ENCODE data around the gene SLC7A9.
"Not testable (repeated sequence)": the region's sequence is repeated elsewhere in the genome, so short reads cannot be mapped to it uniquely, and the experiment has no call there.

SLC7A9 gene

GRCh38 chr19:32824191-32824751, 45.3 kb downstream of the SLC7A9 start:
- no peak for DNase-seq

DNA sequence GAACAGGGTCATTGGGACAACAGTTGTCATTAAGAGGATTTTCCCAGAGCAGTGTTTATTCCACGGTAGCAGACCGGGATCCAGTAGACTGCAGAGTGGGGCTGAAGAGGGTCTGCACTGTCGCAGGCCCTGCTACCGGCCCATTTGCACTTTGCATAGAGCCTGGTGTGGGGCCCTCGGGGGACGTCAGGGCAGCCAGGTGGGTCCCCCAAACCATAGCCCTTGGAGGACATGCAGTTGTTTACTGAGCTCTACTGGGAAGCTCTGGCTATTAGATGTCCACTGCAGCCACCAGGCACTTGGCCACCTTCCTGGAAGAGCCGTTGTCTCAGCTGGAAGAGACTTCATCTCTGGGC, 45.8 kb downstream of the SLC7A9 start:
- DNase-seq = no peak

DNA sequence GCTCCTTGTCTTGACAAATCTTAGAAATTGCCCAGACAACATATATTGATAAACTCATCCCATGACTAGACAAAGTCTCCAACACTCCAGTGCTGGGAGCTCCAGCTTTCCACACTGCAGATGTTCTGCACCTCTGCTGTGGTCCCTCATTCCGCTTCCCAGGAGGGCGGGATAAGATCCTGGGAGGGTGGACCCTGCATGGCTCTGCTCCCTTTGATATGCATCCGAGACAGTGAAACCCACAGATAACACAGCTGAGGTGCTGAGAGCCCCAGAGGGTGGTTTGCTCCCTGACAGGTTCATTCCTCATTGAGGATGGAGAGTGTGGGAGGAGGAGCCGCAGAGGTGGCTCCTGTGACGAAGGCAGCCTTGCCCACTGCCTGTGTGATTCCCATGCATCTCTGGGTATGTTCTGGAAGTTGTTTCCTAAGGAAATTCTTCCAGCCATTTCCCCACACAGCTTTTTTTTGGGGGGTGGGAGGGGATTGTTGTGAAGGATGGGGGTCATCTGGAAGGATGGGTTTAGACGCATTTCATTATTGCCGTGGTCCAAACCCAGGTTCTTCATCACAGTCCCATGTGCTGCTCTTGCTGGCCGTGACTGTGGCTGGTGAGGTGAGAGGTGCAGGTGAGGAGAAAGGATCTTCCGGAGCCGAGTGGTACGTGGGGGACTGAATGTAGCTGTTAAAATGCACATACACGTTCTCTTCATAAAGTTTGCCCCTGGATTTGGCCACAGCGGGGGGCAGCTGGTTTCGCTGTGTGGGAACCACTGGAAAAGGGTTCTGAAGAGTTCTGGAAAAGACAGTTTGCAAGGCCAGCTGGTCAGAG, 46.4 kb downstream of the SLC7A9 start:
- DNase-seq = no peak

GRCh38 chr19:32819419-32820400, 49.9 kb downstream of the SLC7A9 start:
- no peak for DNase-seq

GRCh38 chr19:32818536-32818935, 51.0 kb downstream of the SLC7A9 start:
- DNase-seq = no peak

- DNase-seq = no peak
Measured at GRCh38 chr19:32817569-32818476, 51.7 kb downstream of the SLC7A9 start.

GRCh38 chr19:32816555-32817099, 52.9 kb downstream of the SLC7A9 start:
- DNase-seq = no peak

GRCh38 chr19:32814624-32815023, 54.9 kb downstream of the SLC7A9 start:
- no peak for DNase-seq

DNA sequence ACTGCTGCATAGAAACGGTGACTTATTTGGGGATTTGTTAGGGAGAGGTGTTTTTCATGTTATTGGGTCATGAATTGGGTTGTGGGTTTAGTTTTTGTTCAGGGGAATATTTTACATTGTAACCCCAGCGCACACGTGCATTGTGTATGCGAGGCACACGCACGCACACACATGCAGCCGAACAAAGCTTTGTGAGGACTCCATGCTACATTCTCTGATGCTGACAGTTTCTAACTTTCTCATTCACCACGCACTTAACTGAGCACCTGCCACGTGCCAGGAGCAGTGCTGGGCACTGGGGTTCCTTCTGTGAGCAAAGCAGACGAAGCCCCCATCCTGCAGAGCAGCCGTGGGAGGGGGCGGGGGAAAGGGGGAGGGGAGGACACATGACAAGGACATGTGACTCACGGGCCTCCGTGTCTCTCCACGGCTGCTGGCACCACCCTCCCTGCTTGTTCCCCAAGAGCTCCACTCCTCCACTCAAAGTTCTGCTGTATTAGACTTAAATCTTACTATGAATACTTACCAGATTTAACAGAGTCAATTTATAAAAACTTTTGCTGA, 55.6 kb downstream of the SLC7A9 start:
- no peak for DNase-seq

DNA sequence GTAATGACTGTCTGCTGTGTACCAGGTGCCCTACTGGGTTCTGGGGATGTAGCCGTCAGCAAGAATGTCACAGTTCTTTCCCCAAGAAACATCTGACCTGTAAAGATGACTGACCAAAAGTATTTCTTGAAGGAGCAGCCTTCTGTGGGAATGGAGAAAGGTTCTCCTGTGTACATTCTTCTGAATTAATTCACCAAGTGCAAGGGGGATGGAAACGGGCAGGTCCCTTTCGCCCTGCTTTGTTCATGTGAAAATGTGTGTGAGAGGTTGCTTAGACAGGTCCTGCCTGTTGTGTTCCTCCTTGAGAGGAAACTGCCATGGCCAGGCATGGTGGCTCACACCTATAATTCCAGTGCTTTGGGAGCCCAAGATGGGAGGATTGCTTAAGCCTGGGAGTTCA, 57.0 kb downstream of the SLC7A9 start:
- no peak for DNase-seq

GRCh38 chr19:32812036-32812435, 57.5 kb downstream of the SLC7A9 start:
- no peak for DNase-seq

DNA sequence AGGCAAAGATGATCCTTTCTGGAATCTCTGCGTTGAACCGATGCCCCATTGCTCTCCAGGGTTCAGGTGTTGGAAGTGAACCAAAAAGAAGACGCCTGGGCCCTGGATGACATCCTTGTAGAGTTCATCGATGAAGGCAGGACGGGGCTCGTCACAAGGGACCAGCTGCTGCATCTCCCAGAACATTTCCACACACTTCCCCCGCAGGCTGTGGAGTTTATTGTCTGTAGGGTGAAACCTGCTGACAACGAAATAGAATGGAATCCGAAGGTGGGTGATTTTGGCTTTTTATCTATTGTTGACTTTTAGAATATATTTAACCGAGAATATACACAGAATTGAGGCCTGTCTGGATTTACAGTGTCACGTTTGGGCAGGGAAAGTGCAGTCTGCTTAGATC, 58.4 kb downstream of the SLC7A9 start:
- no peak for DNase-seq

DNA sequence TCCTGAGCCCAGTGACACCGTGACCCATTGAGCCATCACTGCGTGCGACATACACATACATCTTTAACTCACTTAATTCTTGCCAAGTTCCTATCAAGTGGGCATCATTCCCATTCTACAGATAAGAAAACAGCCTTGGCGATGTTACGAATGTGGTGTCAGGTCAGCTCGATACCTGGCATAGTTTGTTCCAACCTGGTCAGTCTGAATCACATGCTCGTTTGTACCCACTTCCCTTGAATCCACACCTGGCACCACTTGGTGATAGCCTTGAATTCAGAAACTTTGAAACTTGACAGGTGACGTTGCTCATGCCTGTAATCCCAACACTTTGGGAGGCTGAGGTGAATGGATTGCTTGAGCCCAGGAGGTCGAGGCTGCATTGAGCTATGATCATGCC, 59.1 kb downstream of the SLC7A9 start:
- no peak for DNase-seq

DNA sequence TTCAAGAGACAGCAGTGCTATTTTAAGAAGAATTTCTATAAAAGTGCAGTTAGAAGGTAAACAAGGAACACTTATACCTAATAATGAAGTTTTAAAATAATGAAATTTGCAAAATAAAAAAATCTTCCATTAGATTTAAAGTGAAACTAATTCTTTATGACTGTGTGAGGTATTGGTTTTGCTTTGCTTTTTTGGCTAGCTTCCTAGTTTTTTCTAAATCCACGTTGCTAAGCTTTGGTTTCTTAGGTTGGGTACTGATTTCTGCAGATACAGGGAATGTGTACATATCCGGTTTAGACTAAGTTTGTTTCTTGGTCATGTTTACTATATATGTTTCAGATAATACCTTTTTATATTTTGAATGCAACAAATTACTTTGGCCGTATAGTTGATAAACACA, 59.8 kb downstream of the SLC7A9 start:
- DNase-seq = no peak

GRCh38 chr19:32809254-32809653, 60.3 kb downstream of the SLC7A9 start:
- DNase-seq = no peak

DNA sequence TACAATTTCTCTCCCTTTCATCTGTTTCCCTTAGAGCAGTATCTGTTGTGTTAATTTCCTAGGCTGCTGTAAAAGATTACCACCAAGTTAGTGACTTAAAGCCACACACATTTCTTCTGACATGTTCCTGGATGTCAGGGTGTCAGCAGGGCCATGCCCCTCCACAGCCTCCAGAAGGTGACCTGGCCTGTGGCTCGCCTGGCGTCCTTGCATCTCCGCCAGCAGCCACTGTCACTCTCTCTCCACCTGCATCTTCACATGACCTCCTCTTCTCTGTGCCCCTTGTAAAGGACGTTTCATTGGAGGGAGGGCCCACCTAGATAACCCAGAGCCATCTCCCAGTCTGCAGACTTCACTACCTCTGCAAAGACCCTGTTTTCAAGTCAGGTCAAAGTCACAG, 61.3 kb downstream of the SLC7A9 start:
- DNase-seq = no peak

DNA sequence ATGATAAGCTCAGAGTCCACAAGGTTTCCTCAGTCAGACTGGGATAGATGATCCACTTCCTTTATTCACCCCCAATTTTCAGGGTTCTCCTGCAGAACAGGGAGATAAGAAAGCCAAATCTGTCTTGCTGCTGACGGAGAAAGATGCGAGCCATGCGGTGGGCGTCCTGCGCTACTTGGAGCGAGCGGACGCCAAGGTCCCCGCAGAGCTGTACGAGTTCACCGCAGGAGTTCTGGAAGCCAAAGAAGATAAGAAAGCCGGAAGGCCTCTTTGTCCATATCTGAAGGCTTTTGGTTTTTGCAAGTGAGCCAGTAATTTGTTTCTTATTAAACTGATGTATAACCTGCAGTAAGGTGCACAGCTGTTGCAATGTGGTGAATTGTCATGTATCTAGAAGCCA, 66.7 kb downstream of the SLC7A9 start:
- no peak for DNase-seq

GRCh38 chr19:32800754-32801153, 68.8 kb downstream of the SLC7A9 start:
- DNase-seq = no peak

GRCh38 chr19:32800191-32800590, 69.4 kb downstream of the SLC7A9 start:
- no peak for DNase-seq

GRCh38 chr19:32798201-32798600, 71.4 kb downstream of the SLC7A9 start:
- no peak for DNase-seq

- no peak for DNase-seq
Measured at GRCh38 chr19:32789429-32789828, 80.1 kb downstream of the SLC7A9 start.

- DNase-seq = not testable (repeated sequence)
Measured at GRCh38 chr19:32787895-32788294, 81.7 kb downstream of the SLC7A9 start.

Measured in CD4-positive, alpha-beta T cell treated with Interleukin-4 for 4 hours (primary cell).